Liver (tissue), 9 donors: ENCODE measurements around the gene NUP160. TPM values are rescaled to one million over a fixed set of nuclear protein-coding genes. Genes with fewer than 3 reads are reported as not detected.
"Not testable (repeated sequence)": the region's sequence is repeated elsewhere in the genome, so short reads cannot be mapped to it uniquely, and the experiment has no call there.

Source experiments
- DNase-seq: peaks from one replicate; pipeline ENCODE4 v3.0.0-alpha.2; 2017; ENCODE audit warnings: low spot score
- H3K27ac ChIP-seq, 2 donors: one replicate each; pipeline ENCODE4 v1.7.0; 2013; ENCODE audit warnings: inconsistent platforms in 2 of 2, low read length in 2 of 2, control low read depth in 1 of 2, low read depth in 1 of 2, mild to moderate bottlenecking in 1 of 2
- H3K27me3 ChIP-seq, 4 donors: one replicate each; pipeline versions ENCODE4 v1.6.1 to v1.7.0; 2013; ENCODE audit warnings: low read length in 3 of 4, inconsistent platforms in 1 of 4, mild to moderate bottlenecking in 1 of 4, moderate library complexity in 1 of 4; ENCODE audit not compliant: control insufficient read depth in 4 of 4, insufficient read depth in 4 of 4
- H3K36me3 ChIP-seq, 4 donors: one replicate each; pipeline versions ENCODE4 v1.6.1 to v1.7.0; 2013; ENCODE audit warnings: low read length in 3 of 4, mild to moderate bottlenecking in 3 of 4, low read depth in 1 of 4, moderate library complexity in 1 of 4; ENCODE audit not compliant: control insufficient read depth in 4 of 4, insufficient read depth in 3 of 4
- H3K4me1 ChIP-seq, 4 donors: one replicate each; pipeline versions ENCODE4 v1.6.1 to v1.7.0; 2013; ENCODE audit warnings: low read length in 3 of 4, mild to moderate bottlenecking in 3 of 4, moderate library complexity in 1 of 4; ENCODE audit not compliant: control insufficient read depth in 4 of 4, insufficient read depth in 4 of 4
- H3K4me3 ChIP-seq, 3 donors: one replicate each; pipeline versions ENCODE4 v1.6.1 to v1.7.0; 2013; ENCODE audit warnings: low read length in 3 of 3, control low read depth in 1 of 3, low read depth in 1 of 3, mild to moderate bottlenecking in 1 of 3
- H3K9ac ChIP-seq, 2 donors: one replicate each; pipeline ENCODE4 v1.7.0; 2013; ENCODE audit warnings: low read length in 2 of 2, mild to moderate bottlenecking in 2 of 2, moderate library complexity in 2 of 2, control low read depth in 1 of 2, low read depth in 1 of 2
- H3K9me3 ChIP-seq, 4 donors: one replicate each; pipeline versions ENCODE4 v1.6.1 to v1.7.0; 2013; ENCODE audit warnings: low read length in 3 of 4; ENCODE audit not compliant: control insufficient read depth in 4 of 4
- EGR1 ChIP-seq, 2 donors: IDR thresholded peaks; 2 replicates each; pipeline ENCODE4 v1.6.1; 2016 to 2018; ENCODE audit warnings: antibody characterized with exemption in 2 of 2, low read depth in 2 of 2
- FOXA1 ChIP-seq: IDR thresholded peaks from 2 replicates; pipeline ENCODE4 v1.6.1; 2016; ENCODE audit warnings: antibody characterized with exemption
- FOXA2 ChIP-seq: IDR thresholded peaks from 2 replicates; pipeline ENCODE4 v1.6.1; 2016; ENCODE audit warnings: antibody characterized with exemption
- GABPA ChIP-seq, 2 donors: IDR thresholded peaks in 1 of 2; conservative IDR thresholded peaks in 1 of 2; 2 replicates each; pipeline ENCODE4 v1.6.1; 2016; ENCODE audit warnings: antibody characterized with exemption in 2 of 2, mild to moderate bottlenecking in 1 of 2, moderate library complexity in 1 of 2
- HNF4A ChIP-seq, 2 donors: conservative IDR thresholded peaks; 2 replicates each; pipeline ENCODE4 v1.6.1; 2016; ENCODE audit warnings: antibody characterized with exemption in 2 of 2, mild to moderate bottlenecking in 2 of 2
- HNF4G ChIP-seq: IDR thresholded peaks from 2 replicates; pipeline ENCODE4 v1.6.1; 2016; ENCODE audit warnings: antibody characterized with exemption
- JUND ChIP-seq, 2 donors: IDR thresholded peaks; 2 replicates each; pipeline ENCODE4 v1.6.1; 2016; ENCODE audit warnings: antibody characterized with exemption in 2 of 2
- NR2F2 ChIP-seq: IDR thresholded peaks from 2 replicates; pipeline ENCODE4 v1.6.1; 2016; ENCODE audit warnings: antibody characterized with exemption
- RAD21 ChIP-seq, 2 donors: IDR thresholded peaks; 2 replicates each; pipeline ENCODE4 v1.6.1; 2016; ENCODE audit warnings: antibody characterized with exemption in 2 of 2, mild to moderate bottlenecking in 2 of 2
- RXRA ChIP-seq, 2 donors: IDR thresholded peaks; 2 replicates each; pipeline ENCODE4 v1.6.1; 2017 to 2018; ENCODE audit warnings: antibody characterized with exemption in 2 of 2, mild to moderate bottlenecking in 1 of 2
- SP1 ChIP-seq: IDR thresholded peaks from 2 replicates; pipeline ENCODE4 v1.6.1; 2018; ENCODE audit warnings: antibody characterized with exemption, mild to moderate bottlenecking
- TAF1 ChIP-seq: conservative IDR thresholded peaks from 2 replicates; pipeline ENCODE4 v1.6.1; 2016; ENCODE audit warnings: antibody characterized with exemption, mild to moderate bottlenecking
- WGBS: extraction: QIAGEN DNeasy Blood & Tissue Kit; methylation state at CpG from one replicate; pipeline ENCODE4 v1.1.7; 2013; 5-methylcytosine and 5-hydroxymethylcytosine counted together
- polyA plus RNA-seq, 2 donors: library from polyadenylated mRNA; stranded (reverse) in 1 of 2; unstranded in 1 of 2; fragments of 200-250 nt in 1 of 2; fragments of >200 nt in 1 of 2; fragmentation: Nextera tagmentation in 1 of 2; extraction: Ambion mirVana in 1 of 2; gene quantifications; one replicate each; pipeline versions ENCODE4 v1.2.1 to v1.2.3, GENCODE V29; 2013 to 2015
- total RNA-seq, 2 donors: library from RNA; depleted of rRNA; stranded (reverse); fragments of >200 nt; gene quantifications; one replicate each; pipeline ENCODE4 v1.2.3, GENCODE V29; 2014
- TF ChIP-seq, protein P1 (sequence below): IDR thresholded peaks from 2 replicates; pipeline ENCODE4 v1.6.1; 2016; ENCODE audit warnings: antibody characterized with exemption
- TF ChIP-seq, protein P2 (sequence below): IDR thresholded peaks from 2 replicates; pipeline ENCODE4 v1.6.1; 2016; ENCODE audit warnings: antibody characterized with exemption
- TF ChIP-seq, protein P3 (sequence below): IDR thresholded peaks from 2 replicates; pipeline ENCODE4 v1.6.1; 2016; ENCODE audit warnings: antibody characterized with exemption
- TF ChIP-seq, protein P4 (sequence below): fragments of 150-350 bp; IDR thresholded peaks from 2 replicates; pipeline ENCODE4 v1.5.1; 2017; ENCODE audit warnings: improper control_type of control experiment, low read depth, low read length; ENCODE audit not compliant: missing input control
- donor health status: healthy.
- donor health status: healthy.
- donor health status: healthy.
- donor health status: healthy.
- donor health status: healthy.

The NUP160 gene
- total and polyA plus RNA-seq, 4 donors = 7.0 to 36.6 (median 17.5) TPM

DNA sequence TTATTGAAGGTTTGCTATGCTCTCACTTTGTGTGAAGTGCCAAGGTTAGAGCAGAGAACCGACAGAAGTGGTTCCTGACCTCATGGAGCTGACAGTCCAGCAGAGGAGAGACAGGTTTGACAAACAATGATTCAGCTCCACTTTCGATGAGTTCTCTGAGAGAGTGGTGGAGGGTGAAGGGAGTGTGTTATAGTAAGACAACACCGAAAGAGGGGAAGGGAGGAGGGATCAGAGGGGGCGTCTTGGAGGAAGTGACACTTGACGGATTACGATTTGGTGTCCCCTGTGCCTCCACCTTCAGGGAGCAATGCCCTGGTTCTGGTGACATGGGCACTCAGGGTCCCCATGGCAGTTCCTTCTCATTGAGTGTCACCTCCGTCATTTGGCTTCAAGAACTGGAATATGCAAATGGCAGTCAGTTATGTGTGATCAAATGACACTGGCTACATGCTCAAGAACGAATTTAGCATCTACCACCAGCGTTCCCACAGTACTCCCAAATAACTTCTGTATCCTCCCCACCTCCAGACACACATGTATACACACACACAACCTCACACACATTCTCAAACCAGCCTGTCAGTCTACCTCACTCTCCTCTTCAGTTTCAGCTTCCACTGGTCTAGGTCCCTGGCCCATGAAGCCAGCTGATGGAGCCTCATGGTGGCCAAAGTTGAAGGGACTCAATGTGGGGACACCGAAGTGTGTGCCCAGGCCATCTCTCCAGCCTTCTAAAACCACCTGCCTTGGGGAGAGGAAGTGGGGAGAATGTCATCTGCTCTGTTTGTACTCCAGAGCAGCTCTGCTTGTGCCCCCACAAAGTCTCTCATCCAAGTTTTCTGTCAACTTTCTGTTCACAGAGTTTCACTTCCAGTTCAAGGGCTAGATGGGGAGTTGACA is 31.4 kb upstream of the NUP160 start:
- peaks cover 0 to 8% (median 0%) of the 10 kb centered on the region in 4 donors for H3K9me3 ChIP-seq
- no peaks in the 10 kb centered on the region for H3K36me3 ChIP-seq
- H3K9ac ChIP-seq = no peak overlapping the region
- H3K27ac ChIP-seq = no peak overlapping the region
- TF ChIP-seq TAF1 (no peak), HNF4G (no peak), NR2F2 (no peak), EGR1 (IDR thresholded peaks at IDR 0.05; ENCODE audit: low read depth in 2 of 2) (no peak), RAD21 (IDR thresholded peaks at IDR 0.05) (no peak), HNF4A (conservative IDR thresholded peaks at IDR 0.05) (no peak), GABPA (IDR thresholded peaks at IDR 0.05 in 1 of 2, conservative IDR thresholded peaks at IDR 0.05 in 1 of 2) (no peak)
- TF ChIP-seq, protein P1, sequence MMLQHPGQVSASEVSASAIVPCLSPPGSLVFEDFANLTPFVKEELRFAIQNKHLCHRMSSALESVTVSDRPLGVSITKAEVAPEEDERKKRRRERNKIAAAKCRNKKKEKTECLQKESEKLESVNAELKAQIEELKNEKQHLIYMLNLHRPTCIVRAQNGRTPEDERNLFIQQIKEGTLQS = no peak
- TF ChIP-seq, protein P2, sequence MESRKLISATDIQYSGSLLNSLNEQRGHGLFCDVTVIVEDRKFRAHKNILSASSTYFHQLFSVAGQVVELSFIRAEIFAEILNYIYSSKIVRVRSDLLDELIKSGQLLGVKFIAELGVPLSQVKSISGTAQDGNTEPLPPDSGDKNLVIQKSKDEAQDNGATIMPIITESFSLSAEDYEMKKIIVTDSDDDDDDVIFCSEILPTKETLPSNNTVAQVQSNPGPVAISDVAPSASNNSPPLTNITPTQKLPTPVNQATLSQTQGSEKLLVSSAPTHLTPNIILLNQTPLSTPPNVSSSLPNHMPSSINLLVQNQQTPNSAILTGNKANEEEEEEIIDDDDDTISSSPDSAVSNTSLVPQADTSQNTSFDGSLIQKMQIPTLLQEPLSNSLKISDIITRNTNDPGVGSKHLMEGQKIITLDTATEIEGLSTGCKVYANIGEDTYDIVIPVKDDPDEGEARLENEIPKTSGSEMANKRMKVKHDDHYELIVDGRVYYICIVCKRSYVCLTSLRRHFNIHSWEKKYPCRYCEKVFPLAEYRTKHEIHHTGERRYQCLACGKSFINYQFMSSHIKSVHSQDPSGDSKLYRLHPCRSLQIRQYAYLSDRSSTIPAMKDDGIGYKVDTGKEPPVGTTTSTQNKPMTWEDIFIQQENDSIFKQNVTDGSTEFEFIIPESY = no peak
- TF ChIP-seq, protein P3, sequence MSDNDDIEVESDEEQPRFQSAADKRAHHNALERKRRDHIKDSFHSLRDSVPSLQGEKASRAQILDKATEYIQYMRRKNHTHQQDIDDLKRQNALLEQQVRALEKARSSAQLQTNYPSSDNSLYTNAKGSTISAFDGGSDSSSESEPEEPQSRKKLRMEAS = no peak
- no peaks in the 10 kb centered on the region for H3K4me1 ChIP-seq
- H3K27me3 ChIP-seq = no peaks in the 10 kb centered on the region
- 86% methylated on average over 10 of the region's 10 CpGs for WGBS
- no peak for DNase-seq
- no peak overlapping the region for H3K4me3 ChIP-seq

DNA sequence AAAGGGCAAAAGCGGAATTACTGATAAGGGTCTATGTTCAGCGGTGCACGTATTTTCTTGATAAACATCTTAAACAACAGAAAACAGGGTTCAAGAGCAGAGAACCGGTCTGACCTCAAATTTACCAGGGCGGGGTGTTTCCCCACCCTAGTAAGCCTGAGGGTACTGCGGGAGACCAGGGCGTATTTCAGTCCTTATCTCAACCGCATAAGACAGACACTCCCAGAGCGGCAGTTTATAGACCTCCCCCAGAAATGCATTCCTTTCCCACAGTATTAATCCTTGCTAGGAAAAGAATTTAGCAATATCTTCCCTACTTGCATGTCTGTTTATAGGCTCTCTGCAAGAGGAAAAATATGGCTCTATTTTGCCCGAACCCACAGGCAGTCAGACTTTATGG is 27.7 kb upstream of the NUP160 start:
- not testable (repeated sequence) for H3K27ac ChIP-seq, H3K9me3 ChIP-seq, H3K36me3 ChIP-seq, DNase-seq, H3K4me1 ChIP-seq, H3K27me3 ChIP-seq, H3K9ac ChIP-seq, H3K4me3 ChIP-seq
- 87% methylated on average over 10 of the region's 10 CpGs for WGBS

DNA sequence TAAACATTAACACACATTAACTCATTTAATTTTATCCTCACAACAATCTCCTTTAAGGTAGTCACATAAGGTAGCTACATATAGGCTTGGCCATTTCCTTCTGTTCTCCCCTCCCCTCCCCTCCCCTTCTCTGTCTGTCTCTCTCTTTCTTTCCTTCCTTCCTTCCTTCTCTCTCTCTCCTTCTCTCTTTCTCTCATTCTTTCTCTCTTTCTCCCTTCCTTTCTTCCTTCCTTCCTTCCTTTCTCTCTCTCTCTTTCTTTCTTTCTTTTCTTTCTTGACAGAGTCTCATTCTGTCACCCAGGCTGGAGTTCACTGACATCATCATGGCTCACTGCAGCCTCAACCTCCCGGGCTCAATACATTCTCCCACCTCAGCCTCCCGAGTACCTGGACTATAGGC is 22.3 kb upstream of the NUP160 start:
- H3K4me1 ChIP-seq = no peaks in the 10 kb centered on the region
- 89% methylated on average over 2 of the region's 2 CpGs for WGBS
- no peak overlapping the region for H3K9ac ChIP-seq
- no peaks in the 10 kb centered on the region for H3K36me3 ChIP-seq
- TF ChIP-seq NR2F2 = no peak
- no peak for TF ChIP-seq GABPA (IDR thresholded peaks at IDR 0.05 in 1 of 2, conservative IDR thresholded peaks at IDR 0.05 in 1 of 2)
- TF ChIP-seq JUND (IDR thresholded peaks at IDR 0.05) = no peak
- TF ChIP-seq, protein P2 = no peak
- TF ChIP-seq, protein P1 = no peak
- no peak for TF ChIP-seq RAD21 (IDR thresholded peaks at IDR 0.05)
- TF ChIP-seq EGR1 (IDR thresholded peaks at IDR 0.05; ENCODE audit: low read depth in 2 of 2) = no peak
- TF ChIP-seq SP1 = no peak
- TF ChIP-seq RXRA (IDR thresholded peaks at IDR 0.05) = no peak
- no peak for TF ChIP-seq FOXA1
- no peak for TF ChIP-seq TAF1
- no peak for TF ChIP-seq FOXA2
- TF ChIP-seq, protein P4, sequence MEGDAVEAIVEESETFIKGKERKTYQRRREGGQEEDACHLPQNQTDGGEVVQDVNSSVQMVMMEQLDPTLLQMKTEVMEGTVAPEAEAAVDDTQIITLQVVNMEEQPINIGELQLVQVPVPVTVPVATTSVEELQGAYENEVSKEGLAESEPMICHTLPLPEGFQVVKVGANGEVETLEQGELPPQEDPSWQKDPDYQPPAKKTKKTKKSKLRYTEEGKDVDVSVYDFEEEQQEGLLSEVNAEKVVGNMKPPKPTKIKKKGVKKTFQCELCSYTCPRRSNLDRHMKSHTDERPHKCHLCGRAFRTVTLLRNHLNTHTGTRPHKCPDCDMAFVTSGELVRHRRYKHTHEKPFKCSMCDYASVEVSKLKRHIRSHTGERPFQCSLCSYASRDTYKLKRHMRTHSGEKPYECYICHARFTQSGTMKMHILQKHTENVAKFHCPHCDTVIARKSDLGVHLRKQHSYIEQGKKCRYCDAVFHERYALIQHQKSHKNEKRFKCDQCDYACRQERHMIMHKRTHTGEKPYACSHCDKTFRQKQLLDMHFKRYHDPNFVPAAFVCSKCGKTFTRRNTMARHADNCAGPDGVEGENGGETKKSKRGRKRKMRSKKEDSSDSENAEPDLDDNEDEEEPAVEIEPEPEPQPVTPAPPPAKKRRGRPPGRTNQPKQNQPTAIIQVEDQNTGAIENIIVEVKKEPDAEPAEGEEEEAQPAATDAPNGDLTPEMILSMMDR = no peak
- TF ChIP-seq HNF4A (conservative IDR thresholded peaks at IDR 0.05) = no peak
- H3K9me3 ChIP-seq = peaks cover 0 to 2% (median 0%) of the 10 kb centered on the region in 4 donors
- H3K4me3 ChIP-seq = no peak overlapping the region
- DNase-seq = no peak
- no peaks in the 10 kb centered on the region for H3K27me3 ChIP-seq
- no peak overlapping the region for H3K27ac ChIP-seq
